Measurements from ENCODE around the gene ZNF280A. TPM values are rescaled to one million over a fixed set of nuclear protein-coding genes. Genes with fewer than 3 reads are reported as not detected.

Gene ZNF280A
- total RNA-seq, 2 donors from 2014 or later, result not detected

Other genes with a start within 250 kb of the ZNF280A start
- 1 to 10 TPM; 2.4 to 4.1 TPM for gene ZNF280B, start 11.5 kb downstream of the ZNF280A start, total RNA-seq
- gene PRAME, start 39.0 kb upstream of the ZNF280A start, total RNA-seq, result not detected
- gene GGTLC2, start 124.3 kb upstream of the ZNF280A start, total RNA-seq, result not detected